Astrocyte (in vitro differentiated cells and primary cell): ENCODE results near the gene PACSIN1. TPM values are rescaled to one million over a fixed set of nuclear protein-coding genes. Genes with fewer than 3 reads are reported as not detected.

Experiments used
- DNase-seq: peaks from one replicate; pipeline ENCODE4 v3.0.0-alpha.2; 2010; ENCODE audit warnings: low read depth
- FAIRE-seq: peaks from 2 replicates; lab custom pipeline; 2011; peaks lifted over from hg19 to GRCh38; lab: Jason Lieb, UNC
- H2AFZ ChIP-seq: 2 replicates; pipeline ENCODE4 v1.6.0; 2012; ENCODE audit warnings: low read depth, low read length, inconsistent platforms
- H3K27ac ChIP-seq: 2 replicates; pipeline ENCODE4 v1.5.1; 2011; ENCODE audit warnings: low read depth, low read length, inconsistent platforms
- H3K27me3 ChIP-seq: 2 replicates; pipeline ENCODE4 v1.6.0; 2011; ENCODE audit warnings: low read length, inconsistent platforms; ENCODE audit not compliant: insufficient read depth
- H3K36me3 ChIP-seq: 2 replicates; pipeline ENCODE4 v1.5.1; 2011; ENCODE audit warnings: low read length, inconsistent platforms; ENCODE audit not compliant: insufficient read depth
- H3K4me1 ChIP-seq: 2 replicates; pipeline ENCODE4 v1.5.1; 2011; ENCODE audit warnings: low read length, inconsistent platforms; ENCODE audit not compliant: insufficient read depth
- H3K4me2 ChIP-seq: 2 replicates; pipeline ENCODE4 v1.6.0; 2012; ENCODE audit warnings: low read length, inconsistent platforms
- H3K4me3 ChIP-seq: 2 replicates; pipeline ENCODE4 v1.5.1; 2011; ENCODE audit warnings: low read depth, mild to moderate bottlenecking, low read length, inconsistent platforms; ENCODE audit not compliant: insufficient read depth
- H3K79me2 ChIP-seq: 2 replicates; pipeline ENCODE4 v1.6.0; 2012; ENCODE audit warnings: mild to moderate bottlenecking, low read length, inconsistent platforms; ENCODE audit not compliant: insufficient read depth
- H3K9ac ChIP-seq: 2 replicates; pipeline ENCODE4 v1.6.0; 2012; ENCODE audit warnings: mild to moderate bottlenecking, low read length, inconsistent platforms
- H3K9me3 ChIP-seq: 2 replicates; pipeline ENCODE4 v1.5.1; 2012; ENCODE audit warnings: low read depth, mild to moderate bottlenecking, low read length, inconsistent platforms; ENCODE audit not compliant: insufficient read depth
- H4K20me1 ChIP-seq: 2 replicates; pipeline ENCODE4 v1.6.0; 2012; ENCODE audit warnings: low read length, inconsistent platforms; ENCODE audit not compliant: insufficient read depth
- H3K27ac Mint-ChIP-seq: one replicate; pipeline ENCODE4 v1.8.0; 2021; ENCODE audit warnings: mild to moderate bottlenecking, mixed read lengths; ENCODE audit not compliant: unreplicated experiment
- H3K27me3 Mint-ChIP-seq: one replicate; pipeline ENCODE4 v1.8.0; 2021; ENCODE audit warnings: low read depth, mixed read lengths; ENCODE audit not compliant: unreplicated experiment
- H3K36me3 Mint-ChIP-seq: one replicate; pipeline ENCODE4 v1.8.0; 2021; ENCODE audit warnings: low read depth, mixed read lengths; ENCODE audit not compliant: unreplicated experiment
- H3K4me1 Mint-ChIP-seq: one replicate; pipeline ENCODE4 v1.8.0; 2021; ENCODE audit warnings: low read depth, mixed read lengths; ENCODE audit not compliant: unreplicated experiment
- H3K4me3 Mint-ChIP-seq: one replicate; pipeline ENCODE4 v1.8.0; 2021; ENCODE audit warnings: mild to moderate bottlenecking, moderate library complexity, mixed read lengths; ENCODE audit not compliant: unreplicated experiment
- H3K9me3 Mint-ChIP-seq: one replicate; pipeline ENCODE4 v1.8.0; 2021; ENCODE audit warnings: mild to moderate bottlenecking, mixed read lengths; ENCODE audit not compliant: unreplicated experiment
- CTCF ChIP-seq: IDR thresholded peaks from 2 replicates; pipeline ENCODE4 v1.5.1; 2011; ENCODE audit warnings: low read depth, mild to moderate bottlenecking, inconsistent platforms, low read length, moderate library complexity; ENCODE audit not compliant: insufficient read depth
- EZH2 ChIP-seq: IDR thresholded peaks from 2 replicates; pipeline ENCODE4 v1.6.1; 2012; ENCODE audit warnings: mild to moderate bottlenecking, low read length, inconsistent platforms; ENCODE audit not compliant: insufficient read depth
- total RNA-seq: library from RNA; stranded (reverse); gene quantifications from 2 replicates; pipeline ENCODE4 v1.2.1, GENCODE V29; 2021

Gene PACSIN1
- total RNA-seq, 1 donor from 2014 or later = 0.32 TPM

- Histone ChIP-seq H3K79me2 (no peaks in the 10 kb centered on the region), H3K36me3 (no peaks in the 10 kb centered on the region), H3K4me1 (no peaks in the 10 kb centered on the region), H3K9ac (no peak overlapping the region), H2AFZ (no peak overlapping the region), H3K27me3 (no peaks in the 10 kb centered on the region), H3K4me3 (no peak overlapping the region), H3K27ac (no peak overlapping the region), H3K9me3 (no peaks in the 10 kb centered on the region), H3K4me2 (no peak overlapping the region), H4K20me1 (no peaks in the 10 kb centered on the region)
- no peaks in the 10 kb centered on the region for H3K36me3 Mint-ChIP-seq
- H3K9me3 Mint-ChIP-seq = peaks cover 3% of the 10 kb centered on the region
- no peaks in the 10 kb centered on the region for H3K4me1 Mint-ChIP-seq
- FAIRE-seq = no peak
- TF ChIP-seq CTCF (no peak), EZH2 (no peak)
- peaks cover 40% of the 10 kb centered on the region for H3K27me3 Mint-ChIP-seq
- no peak overlapping the region for H3K27ac Mint-ChIP-seq
- no peak overlapping the region for H3K4me3 Mint-ChIP-seq
- DNase-seq = no peak
Measured at GRCh38 chr6:34523441-34524206, 57.7 kb downstream of the PACSIN1 start.

GRCh38 chr6:34524499-34524898, 58.6 kb downstream of the PACSIN1 start:
- no peaks in the 10 kb centered on the region for H3K36me3 ChIP-seq
- DNase-seq (no peak), FAIRE-seq (no peak)
- H3K9me3 ChIP-seq = no peaks in the 10 kb centered on the region
- Mint-ChIP-seq H3K27me3 (peaks cover 42% of the 10 kb centered on the region), H3K4me3 (no peak overlapping the region), H3K4me1 (no peaks in the 10 kb centered on the region), H3K9me3 (peaks cover 2% of the 10 kb centered on the region), H3K36me3 (no peaks in the 10 kb centered on the region), H3K27ac (no peak overlapping the region)
- no peaks in the 10 kb centered on the region for H3K27me3 ChIP-seq
- H3K4me2 ChIP-seq = no peak overlapping the region
- no peaks in the 10 kb centered on the region for H4K20me1 ChIP-seq
- no peak overlapping the region for H2AFZ ChIP-seq
- no peaks in the 10 kb centered on the region for H3K4me1 ChIP-seq
- no peak overlapping the region for H3K4me3 ChIP-seq
- H3K27ac ChIP-seq = no peak overlapping the region
- TF ChIP-seq CTCF = no peak
- no peak for TF ChIP-seq EZH2
- H3K9ac ChIP-seq = no peak overlapping the region
- H3K79me2 ChIP-seq = no peaks in the 10 kb centered on the region

GRCh38 chr6:34524971-34525370, 59.1 kb downstream of the PACSIN1 start:
- no peak for TF ChIP-seq CTCF
- no peak for TF ChIP-seq EZH2
- H3K79me2 ChIP-seq = no peaks in the 10 kb centered on the region
- Mint-ChIP-seq H3K4me3 (no peak overlapping the region), H3K4me1 (no peaks in the 10 kb centered on the region), H3K9me3 (peaks cover 2% of the 10 kb centered on the region), H3K27ac (no peak overlapping the region), H3K27me3 (peaks cover 42% of the 10 kb centered on the region), H3K36me3 (no peaks in the 10 kb centered on the region)
- H2AFZ ChIP-seq = no peak overlapping the region
- H3K4me1 ChIP-seq = no peaks in the 10 kb centered on the region
- H4K20me1 ChIP-seq = no peaks in the 10 kb centered on the region
- DNase-seq (no peak), FAIRE-seq (no peak)
- no peaks in the 10 kb centered on the region for H3K9me3 ChIP-seq
- H3K36me3 ChIP-seq = no peaks in the 10 kb centered on the region
- no peak overlapping the region for H3K9ac ChIP-seq
- H3K4me3 ChIP-seq = no peak overlapping the region
- H3K27me3 ChIP-seq = no peaks in the 10 kb centered on the region
- no peak overlapping the region for H3K27ac ChIP-seq
- H3K4me2 ChIP-seq = no peak overlapping the region
